ENCODE measurements around the gene ITGA6. TPM values are rescaled to one million over a fixed set of nuclear protein-coding genes. Genes with fewer than 3 reads are reported as not detected.
A peak's percentile ranks its signal among the peaks of the same experiment; 100 is the strongest.
"Not testable (repeated sequence)": the region's sequence is repeated elsewhere in the genome, so short reads cannot be mapped to it uniquely, and the experiment has no call there.

ITGA6 gene
- total RNA-seq, 1 donor from 2014 or later: 650 TPM

GRCh38 chr2:172513524-172513900 is 86.1 kb downstream of the ITGA6 start:
- DNase-seq (ENCODE audit: low read depth): no peak

- DNase-seq (ENCODE audit: low read depth): peak; percentile 19
Measured at GRCh38 chr2:172513935-172514586, 86.7 kb downstream of the ITGA6 start.

GRCh38 chr2:172516299-172516698 is 88.9 kb downstream of the ITGA6 start:
- DNase-seq (ENCODE audit: low read depth): no peak

- no peak for DNase-seq (ENCODE audit: low read depth)
Measured at GRCh38 chr2:172518995-172519394, 91.6 kb downstream of the ITGA6 start.

- DNase-seq (ENCODE audit: low read depth): no peak
Measured at GRCh38 chr2:172525601-172526000, 98.2 kb downstream of the ITGA6 start.

GRCh38 chr2:172531309-172531708 is 103.9 kb downstream of the ITGA6 start:
- DNase-seq (ENCODE audit: low read depth): peak; percentile 45

- not testable (repeated sequence) for DNase-seq (ENCODE audit: low read depth)
Measured at GRCh38 chr2:172532461-172532860, 105.1 kb downstream of the ITGA6 start.

- DNase-seq (ENCODE audit: low read depth): no peak
Measured at GRCh38 chr2:172533687-172534086, 106.3 kb downstream of the ITGA6 start.

- no peak for DNase-seq (ENCODE audit: low read depth)
Measured at GRCh38 chr2:172535119-172535518, 107.7 kb downstream of the ITGA6 start.

GRCh38 chr2:172537851-172538250 is 110.5 kb downstream of the ITGA6 start:
- not testable (repeated sequence) for DNase-seq (ENCODE audit: low read depth)

- no peak for DNase-seq (ENCODE audit: low read depth)
Measured at GRCh38 chr2:172539767-172540166, 112.4 kb downstream of the ITGA6 start.

- DNase-seq (ENCODE audit: low read depth): no peak
Measured at GRCh38 chr2:172540421-172540820, 113.0 kb downstream of the ITGA6 start.

GRCh38 chr2:172545408-172546075 is 118.2 kb downstream of the ITGA6 start:
- DNase-seq (ENCODE audit: low read depth): no peak

GRCh38 chr2:172549131-172549530 is 121.7 kb downstream of the ITGA6 start:
- DNase-seq (ENCODE audit: low read depth): no peak

GRCh38 chr2:172549802-172550201 is 122.4 kb downstream of the ITGA6 start:
- not testable (repeated sequence) for DNase-seq (ENCODE audit: low read depth)

- DNase-seq (ENCODE audit: low read depth): no peak
Measured at GRCh38 chr2:172550419-172550818, 123.0 kb downstream of the ITGA6 start.

GRCh38 chr2:172551271-172551670 is 123.9 kb downstream of the ITGA6 start:
- no peak for DNase-seq (ENCODE audit: low read depth)

GRCh38 chr2:172552547-172553291 is 125.3 kb downstream of the ITGA6 start:
- peak; percentile 38 for DNase-seq (ENCODE audit: low read depth)

GRCh38 chr2:172554352-172555271 is 127.2 kb downstream of the ITGA6 start:
- no peak for DNase-seq (ENCODE audit: low read depth)

- no peak for DNase-seq (ENCODE audit: low read depth)
Measured at GRCh38 chr2:172555272-172555521, 127.8 kb downstream of the ITGA6 start.

Measured in myocyte (in vitro differentiated cells).